NK-92 (cell line): Measurements from ENCODE around the gene NOS1AP.
"Not testable (repeated sequence)": the region's sequence is repeated elsewhere in the genome, so short reads cannot be mapped to it uniquely, and the experiment has no call there.

Experiments used
- DNase-seq: peaks from one replicate; lab custom pipeline; 2025; ENCODE audit not compliant: unreplicated experiment; lab: John Stamatoyannopoulos, UW

Gene NOS1AP

GRCh38 chr1:162069334-162070093 lies at the start of gene NOS1AP:
Gene NOS1AP, plus strand, starts transcription at chr1:162069691. Its CDS starts 487 bp downstream, at chr1:162070178.
- no peak for DNase-seq

DNA sequence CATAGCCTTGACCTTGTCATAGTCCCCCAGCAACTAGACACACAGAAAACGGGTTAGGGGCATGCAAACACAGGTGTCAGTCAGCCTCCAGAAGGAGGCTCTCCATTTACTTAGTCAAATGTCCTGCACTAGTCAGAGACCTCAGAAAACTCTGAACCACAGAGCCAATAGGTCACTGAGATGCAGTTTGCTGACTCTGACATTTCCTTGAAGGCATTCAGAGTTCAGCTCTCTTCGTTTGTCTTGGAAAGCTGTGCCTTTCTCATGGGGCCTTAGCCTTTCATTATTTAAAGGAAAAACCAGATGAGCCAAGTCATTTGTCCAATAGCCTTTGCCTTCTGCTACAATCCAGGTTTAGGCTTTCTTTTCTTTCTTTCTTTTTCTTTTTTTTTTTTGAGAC lies 49.3 kb upstream of the NOS1AP start:
- no peak for DNase-seq

- no peak for DNase-seq
These were observed 48.4 kb upstream of the NOS1AP start for GRCh38 chr1:162021124-162021523.

DNA sequence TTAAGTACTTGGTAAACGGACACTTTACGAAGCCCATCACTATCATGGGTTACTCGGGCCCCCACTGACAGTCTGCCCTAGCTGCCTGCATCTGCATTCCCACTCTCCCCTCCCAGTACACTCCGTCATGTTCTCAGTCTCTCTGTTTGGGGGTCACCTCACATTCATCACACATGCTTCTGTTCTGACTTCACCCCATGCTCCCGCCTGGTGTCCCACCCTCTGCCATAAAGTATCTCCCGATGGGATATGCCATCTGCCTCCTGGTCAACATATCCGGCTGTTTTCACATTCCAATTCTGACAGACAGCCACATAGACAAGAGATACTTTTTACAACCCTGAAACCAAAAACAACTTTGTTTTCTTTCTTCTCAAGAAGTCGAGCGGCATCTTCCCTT lies 46.9 kb upstream of the NOS1AP start:
- no peak for DNase-seq

DNA sequence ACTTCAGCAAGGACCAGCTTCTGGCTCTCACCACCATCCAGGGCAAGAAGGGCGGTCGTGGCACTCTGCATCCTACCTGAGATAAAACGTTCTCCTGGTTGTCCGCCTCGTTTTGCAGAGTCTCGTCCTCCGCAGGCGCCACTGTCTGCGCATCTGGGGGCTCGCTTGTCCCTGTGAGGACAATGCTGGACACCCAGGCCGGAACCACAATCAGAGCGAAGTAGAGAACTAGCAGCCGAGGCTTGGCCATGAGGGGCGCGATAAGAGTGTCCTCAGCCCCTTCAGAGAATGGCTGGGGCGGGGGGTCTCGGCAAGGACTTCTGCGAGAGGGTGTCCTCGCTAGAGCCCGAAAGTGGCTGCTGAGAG lies 46.3 kb upstream of the NOS1AP start:
- DNase-seq = no peak

DNA sequence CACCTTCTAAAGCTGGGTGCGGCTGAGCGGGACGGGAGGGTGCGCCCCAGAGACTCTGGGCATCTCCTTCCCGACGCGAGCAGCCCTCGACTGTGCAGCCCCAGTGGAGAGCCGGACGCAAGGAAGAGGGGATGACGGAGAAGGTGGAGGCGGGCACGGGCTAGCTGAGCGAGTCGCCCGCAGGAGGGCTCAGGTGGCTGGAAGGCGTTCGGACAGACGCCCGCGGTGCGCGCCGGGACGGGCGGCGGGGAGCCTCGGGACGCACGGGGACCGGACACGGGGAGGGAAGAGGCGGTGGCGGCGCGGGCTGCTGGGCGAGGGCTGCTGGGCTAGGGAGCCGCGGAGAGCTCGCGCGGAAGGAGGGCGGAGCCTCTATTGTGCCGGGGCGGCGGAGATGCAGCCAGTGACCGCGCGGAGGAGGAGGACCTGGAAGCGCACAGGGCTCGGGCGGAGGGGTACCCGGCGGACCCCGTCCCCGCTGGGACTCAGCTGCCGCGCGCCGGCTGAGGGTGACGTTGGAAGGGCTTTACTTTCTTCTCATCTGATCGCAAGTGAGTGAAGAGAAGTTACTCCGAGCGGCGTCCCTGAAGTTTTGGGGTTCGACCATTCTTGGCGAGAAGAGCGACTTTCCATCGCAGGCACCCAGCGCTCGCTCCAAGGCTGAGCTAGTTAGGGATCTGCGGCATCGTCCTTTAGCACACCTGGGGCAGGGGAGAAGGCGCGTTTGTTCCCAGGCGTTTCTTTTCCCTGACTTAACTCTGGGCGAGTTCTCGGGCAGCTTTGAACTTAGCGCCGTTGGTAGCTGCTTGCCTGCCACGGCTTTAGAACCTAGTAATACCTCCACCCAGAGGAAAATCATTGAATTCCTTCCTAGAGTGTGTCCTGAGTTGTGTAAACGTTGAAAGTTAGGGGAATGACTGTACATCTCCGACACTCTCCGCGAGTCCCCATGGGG lies 45.7 kb upstream of the NOS1AP start, which contains the start of gene OLFML2B:
Gene OLFML2B (minus strand): TSS at position 323 of the 955 bp plus-strand sequence. CDS start 439 bp downstream, outside the sequence.
- DNase-seq = no peak

GRCh38 chr1:162025541-162025940 lies 44.0 kb upstream of the NOS1AP start:
- no peak for DNase-seq

DNA sequence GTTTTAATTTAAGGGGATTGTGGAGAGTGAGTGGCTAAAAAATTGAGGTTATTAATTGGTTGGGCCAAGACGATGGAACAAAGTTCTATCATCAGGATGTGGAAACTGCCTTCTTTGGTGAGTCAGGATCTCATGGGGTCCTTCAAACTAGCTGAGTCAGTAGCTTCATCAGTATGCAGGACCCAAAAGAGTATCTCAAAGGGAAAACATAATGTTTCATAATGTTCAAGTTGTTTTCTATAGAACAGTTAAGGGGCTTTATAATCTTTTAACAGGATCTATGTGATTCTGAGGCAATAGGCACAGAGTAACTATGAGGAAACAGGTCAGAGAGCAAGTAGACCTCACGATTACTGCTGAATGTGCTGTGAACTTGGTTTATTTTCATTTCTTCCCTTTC lies 42.6 kb upstream of the NOS1AP start:
- no peak for DNase-seq

DNA sequence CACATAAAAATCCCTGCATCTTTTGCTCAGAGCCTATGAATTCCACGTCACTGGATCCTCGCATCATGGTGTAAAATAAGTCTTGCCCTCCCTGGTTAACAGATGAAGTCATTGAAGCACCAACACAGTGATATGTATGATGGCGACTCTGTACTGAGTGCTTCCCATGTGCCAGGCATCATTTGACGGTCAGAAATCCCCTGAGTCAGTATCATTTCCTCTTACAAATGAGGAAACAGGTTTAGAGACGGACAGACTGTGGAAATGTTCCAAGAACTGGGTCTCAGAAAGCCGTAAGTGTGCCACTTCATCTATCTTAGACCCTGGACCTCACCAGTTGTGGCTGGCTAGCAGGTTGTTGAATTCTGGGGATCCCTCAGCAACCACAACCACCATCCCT lies 40.8 kb upstream of the NOS1AP start:
- no peak for DNase-seq

DNA sequence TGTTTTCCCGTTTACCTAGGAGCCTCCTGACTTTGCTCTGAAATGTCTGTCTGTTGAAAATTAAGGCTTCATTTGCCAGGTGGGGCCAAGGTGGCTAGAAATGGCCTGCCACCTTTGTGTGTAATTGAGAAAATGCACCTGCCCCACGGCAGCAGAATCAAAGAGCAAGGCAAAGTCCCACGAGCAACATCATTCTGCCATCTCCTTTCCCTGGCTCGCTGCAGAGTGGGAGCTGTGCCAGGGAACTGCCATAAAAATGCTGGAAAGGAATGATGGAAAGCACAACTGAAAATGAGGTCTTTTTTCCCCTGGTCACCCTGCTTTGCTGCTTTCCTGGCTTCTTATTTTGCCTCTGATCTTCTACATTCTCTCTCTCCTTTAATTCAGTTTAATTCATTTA lies 40.3 kb upstream of the NOS1AP start:
- no peak for DNase-seq

DNA sequence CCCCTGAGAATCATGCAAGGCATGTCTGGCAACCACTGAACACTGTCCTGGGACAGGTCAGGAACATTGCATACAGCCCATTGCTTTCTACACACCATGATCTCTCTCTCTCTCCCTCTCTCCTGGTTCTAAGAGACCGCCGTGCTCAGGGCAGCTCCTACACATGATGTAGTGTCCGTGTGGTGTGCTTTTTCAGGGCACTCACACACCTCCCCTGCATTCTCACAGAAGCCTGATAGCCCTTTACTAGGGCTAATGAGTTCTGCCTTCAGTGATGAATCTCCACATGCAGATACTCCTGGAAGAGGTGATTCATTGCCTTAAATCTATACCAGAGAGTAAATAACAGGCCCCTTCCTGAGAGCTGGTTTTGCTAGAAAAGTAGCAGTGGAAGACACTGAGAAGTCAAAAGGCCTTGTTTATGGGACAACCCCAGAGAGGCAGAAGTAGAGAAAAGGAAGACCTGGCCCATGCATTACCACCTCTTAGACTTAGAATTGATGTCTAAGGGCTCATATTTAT lies 38.7 kb upstream of the NOS1AP start:
- DNase-seq = no peak

- no peak for DNase-seq
These were observed 36.1 kb upstream of the NOS1AP start for GRCh38 chr1:162033428-162033827.

DNA sequence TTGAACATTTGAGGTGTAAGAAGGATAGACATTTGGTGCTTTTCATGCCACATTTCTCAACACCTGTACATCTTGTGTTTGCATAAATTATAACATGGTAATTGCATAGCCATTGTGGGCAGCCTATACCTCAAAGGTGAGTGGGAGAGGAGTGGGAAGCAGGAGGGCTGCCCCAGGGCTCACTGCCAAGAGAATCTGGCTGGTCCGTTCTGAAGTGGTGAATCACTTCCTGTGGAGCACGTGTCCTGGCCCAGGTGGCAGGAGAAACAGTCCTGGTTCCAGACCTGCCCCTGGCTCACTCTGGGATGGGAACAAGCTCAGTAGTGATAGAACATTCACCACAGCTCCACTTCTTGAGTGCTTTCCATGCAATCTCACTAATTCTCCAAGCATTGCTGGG lies 34.2 kb upstream of the NOS1AP start:
- no peak for DNase-seq

DNA sequence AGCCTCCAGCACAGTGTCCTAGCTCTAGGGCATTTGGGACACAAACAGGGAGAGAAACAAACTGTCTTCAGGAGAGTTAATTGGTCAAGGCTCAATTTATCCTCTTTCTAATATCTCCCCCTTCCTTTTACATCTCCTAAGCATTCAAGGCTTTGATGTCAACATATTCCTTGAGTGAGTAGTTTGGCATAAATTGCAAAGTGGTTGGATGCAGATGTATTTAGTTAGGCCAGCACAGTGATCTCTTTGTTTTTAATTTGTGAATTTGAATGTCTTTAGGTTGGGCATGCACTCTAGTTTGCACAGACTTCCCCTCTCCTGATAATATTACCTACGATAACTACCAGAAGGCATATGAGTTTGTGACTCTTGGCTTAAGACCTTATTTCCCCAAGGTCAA lies 33.3 kb upstream of the NOS1AP start:
- DNase-seq = no peak

DNA sequence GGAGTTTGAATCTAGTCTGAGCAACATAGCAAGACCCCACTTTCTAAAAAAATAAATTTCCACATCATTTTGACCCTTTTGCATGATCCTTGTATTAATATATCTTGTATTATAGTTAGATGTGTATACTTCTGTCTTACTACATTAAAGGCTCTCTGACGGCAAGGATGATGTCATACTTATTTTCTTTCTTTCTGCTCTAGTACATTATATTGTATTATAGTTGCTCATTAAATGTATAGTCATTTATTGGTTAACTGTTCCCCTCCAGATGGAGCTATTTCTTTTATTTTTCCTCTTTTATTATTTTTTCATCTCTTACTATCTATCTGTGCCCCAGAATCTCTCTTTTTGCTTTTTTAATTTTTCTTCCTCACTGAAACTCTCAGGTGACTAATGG lies 30.9 kb upstream of the NOS1AP start:
- no peak for DNase-seq

- no peak for DNase-seq
These were observed 29.5 kb upstream of the NOS1AP start for GRCh38 chr1:162040001-162040400.

DNA sequence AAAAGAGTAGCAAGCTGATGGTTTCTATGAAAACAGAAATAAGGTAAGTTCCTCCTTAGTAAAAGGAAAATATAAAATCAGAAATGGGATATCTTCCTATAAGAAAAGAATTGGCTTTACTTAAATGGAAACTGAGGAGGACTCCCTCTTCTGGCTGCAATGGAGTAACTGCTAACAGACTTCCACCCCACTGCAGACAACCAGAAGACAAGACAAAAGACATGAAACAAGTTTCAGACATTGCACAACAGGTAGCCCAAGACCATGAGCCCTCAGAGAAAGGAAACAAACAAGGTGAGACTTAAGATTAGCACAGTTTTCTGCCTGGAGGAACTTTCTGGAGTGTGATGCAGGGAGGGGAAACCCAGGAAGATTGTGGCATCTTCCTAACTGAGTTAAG lies 28.8 kb upstream of the NOS1AP start:
- no peak for DNase-seq

GRCh38 chr1:162042361-162042760 lies 27.1 kb upstream of the NOS1AP start:
- DNase-seq = no peak

GRCh38 chr1:162046921-162047320 lies 22.6 kb upstream of the NOS1AP start:
- DNase-seq = no peak

DNA sequence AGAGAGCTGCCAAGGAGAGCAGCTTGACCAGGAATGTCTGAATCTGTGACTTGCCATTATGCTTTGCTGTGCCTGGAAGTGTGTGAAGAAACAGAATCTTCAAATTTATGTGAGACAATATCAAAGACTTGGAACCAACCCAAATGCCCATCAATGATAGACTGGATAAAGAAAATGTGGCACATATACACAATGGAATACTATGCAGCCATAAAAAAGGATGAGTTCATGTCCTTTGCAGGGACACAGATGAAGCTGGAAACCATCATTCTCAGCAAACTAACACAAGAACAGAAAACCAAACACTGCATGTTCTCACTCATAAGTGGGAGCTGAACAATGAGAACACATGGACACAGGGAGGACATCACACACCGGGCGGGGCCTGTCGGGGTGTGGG lies 15.5 kb upstream of the NOS1AP start:
- DNase-seq = not testable (repeated sequence)

GRCh38 chr1:162055062-162055461 lies 14.4 kb upstream of the NOS1AP start:
- DNase-seq = no peak

DNA sequence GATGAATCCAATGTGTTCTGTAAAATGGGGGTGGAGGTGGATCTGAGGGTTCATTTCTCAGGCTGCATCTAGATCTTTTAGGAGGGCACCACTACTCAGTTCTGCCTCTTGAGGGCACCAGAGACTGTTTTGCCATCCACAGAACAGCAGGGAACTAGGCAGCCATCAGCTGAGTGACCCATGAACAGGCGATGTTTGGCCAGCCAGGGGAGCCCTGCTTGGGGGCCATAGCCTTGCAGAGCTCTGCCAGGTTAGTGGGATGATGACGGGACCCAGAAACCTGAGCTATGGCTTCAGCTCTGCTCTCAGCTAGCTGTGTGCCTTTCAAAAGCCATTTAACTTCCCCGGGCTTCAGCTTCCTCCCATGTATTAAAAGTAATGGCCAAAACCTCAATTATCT lies 13.4 kb upstream of the NOS1AP start:
- DNase-seq = no peak
